Measurements from ENCODE around the gene PTPRO. TPM values are rescaled to one million over a fixed set of nuclear protein-coding genes. Genes with fewer than 3 reads are reported as not detected.

PTPRO gene
- total RNA-seq, 1 donor from 2014 or later: 0.94 TPM

- intact Hi-C loops (cut with micrococcal nuclease): no loop called here
- DNase-seq (no peak), ATAC-seq (no peak)
These were observed 218.2 kb downstream of the PTPRO start for GRCh38 chr12:15540469-15540872.

- ATAC-seq (no peak), DNase-seq (no peak)
- intact Hi-C loops (cut with micrococcal nuclease): no loop called here
These were observed 219.8 kb downstream of the PTPRO start for GRCh38 chr12:15541996-15542631.

GRCh38 chr12:15543347-15543746 is 221.0 kb downstream of the PTPRO start:
- ATAC-seq: no peak
- no peak for DNase-seq
- intact Hi-C loops (cut with micrococcal nuclease): no loop called here

- ATAC-seq (no peak), DNase-seq (no peak)
- intact Hi-C loops (cut with micrococcal nuclease): no loop called here
These were observed 222.3 kb downstream of the PTPRO start for GRCh38 chr12:15544589-15544988.

- ATAC-seq (no peak), DNase-seq (no peak)
- intact Hi-C loops (cut with micrococcal nuclease): no loop called here
These were observed 223.0 kb downstream of the PTPRO start for GRCh38 chr12:15545334-15545733.

GRCh38 chr12:15546102-15546701 is 223.9 kb downstream of the PTPRO start:
- intact Hi-C loops (cut with micrococcal nuclease): no loop called here
- DNase-seq: no peak
- no peak for ATAC-seq

- ATAC-seq (no peak), DNase-seq (no peak)
- intact Hi-C loops (cut with micrococcal nuclease): no loop called here
These were observed 224.8 kb downstream of the PTPRO start for GRCh38 chr12:15547063-15547462.

GRCh38 chr12:15547691-15548090 is 225.4 kb downstream of the PTPRO start:
- intact Hi-C loops (cut with micrococcal nuclease): no loop called here
- DNase-seq: no peak

GRCh38 chr12:15550793-15551192 is 228.5 kb downstream of the PTPRO start:
- DNase-seq (no peak), ATAC-seq (no peak)
- intact Hi-C loops (cut with micrococcal nuclease): no loop called here

More at GRCh38 chr12:15547691-15548090, 225.4 kb downstream of the PTPRO start:
- no peak for ATAC-seq

- DNase-seq: no peak
- no peak for ATAC-seq
- intact Hi-C loops (cut with micrococcal nuclease): no loop called here
These were observed 233.1 kb downstream of the PTPRO start for GRCh38 chr12:15555446-15555845.

- intact Hi-C loops (cut with micrococcal nuclease): no loop called here
- ATAC-seq: no peak
These were observed 234.2 kb downstream of the PTPRO start for GRCh38 chr12:15556411-15557102.

GRCh38 chr12:15558915-15559528 is 236.7 kb downstream of the PTPRO start:
- ATAC-seq: no peak
- intact Hi-C loops (cut with micrococcal nuclease): no loop called here
- DNase-seq: no peak

More at GRCh38 chr12:15556411-15557102, 234.2 kb downstream of the PTPRO start:
- no peak for DNase-seq

- no peak for ATAC-seq
- intact Hi-C loops (cut with micrococcal nuclease): no loop called here
These were observed 239.1 kb downstream of the PTPRO start for GRCh38 chr12:15561396-15561795.

GRCh38 chr12:15562263-15562662 is 240.0 kb downstream of the PTPRO start:
- ATAC-seq: peak; percentile 54
- intact Hi-C loops (cut with micrococcal nuclease): no loop called here
- no peak for DNase-seq

More at GRCh38 chr12:15561396-15561795, 239.1 kb downstream of the PTPRO start:
- no peak for DNase-seq

- ATAC-seq (peak; percentile 63), DNase-seq (no peak)
- intact Hi-C loops (cut with micrococcal nuclease): no loop called here
These were observed 241.4 kb downstream of the PTPRO start for GRCh38 chr12:15563663-15564062.

GRCh38 chr12:15574353-15574752 is 252.0 kb downstream of the PTPRO start:
- ATAC-seq (no peak), DNase-seq (no peak)
- intact Hi-C loops (cut with micrococcal nuclease): no loop called here

- no peak for DNase-seq
- intact Hi-C loops (cut with micrococcal nuclease): no loop called here
- peak; percentile 15 for ATAC-seq
These were observed 253.6 kb downstream of the PTPRO start for GRCh38 chr12:15575671-15576541.

GRCh38 chr12:15580431-15580830 is 258.1 kb downstream of the PTPRO start:
- DNase-seq: no peak
- ATAC-seq: no peak
- intact Hi-C loops (cut with micrococcal nuclease): loop anchor here (10.0 kb wide), 2 partner anchors 46 to 306 kb away; no protein-coding TSS in a partner anchor

- intact Hi-C loops (cut with micrococcal nuclease): loop anchor here (10.0 kb wide), 2 partner anchors 46 to 306 kb away; no protein-coding TSS in a partner anchor
- ATAC-seq (no peak), DNase-seq (no peak)
These were observed 258.7 kb downstream of the PTPRO start for GRCh38 chr12:15581006-15581405.
